Fibroblast of peridontal ligament (primary cell): ENCODE measurements around the gene LAMA1.

ENCODE experiments used
- DNase-seq: peaks from one replicate; pipeline ENCODE4 v3.0.0-alpha.2; 2010; ENCODE audit errors: extremely low read depth

Gene LAMA1

DNA sequence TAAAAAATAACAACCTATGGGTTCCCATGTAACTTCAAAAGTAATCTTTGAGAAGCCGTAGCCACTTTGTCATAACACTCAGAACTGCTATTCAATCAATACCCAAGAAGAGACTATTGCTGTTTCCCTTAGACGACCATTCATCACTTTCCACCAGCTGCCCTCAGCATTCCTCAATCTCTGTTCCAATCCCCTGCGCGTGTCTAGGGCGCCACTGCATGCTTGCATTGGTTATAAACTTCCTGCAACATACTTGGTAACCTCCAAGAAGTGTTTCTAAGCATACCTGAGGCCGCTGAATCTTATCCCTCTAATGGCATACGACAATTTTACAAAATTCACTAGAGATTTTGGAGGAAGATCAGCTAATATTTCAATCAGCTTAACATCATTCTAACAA, 134.2 kb downstream of the LAMA1 start:
- no peak for DNase-seq

DNA sequence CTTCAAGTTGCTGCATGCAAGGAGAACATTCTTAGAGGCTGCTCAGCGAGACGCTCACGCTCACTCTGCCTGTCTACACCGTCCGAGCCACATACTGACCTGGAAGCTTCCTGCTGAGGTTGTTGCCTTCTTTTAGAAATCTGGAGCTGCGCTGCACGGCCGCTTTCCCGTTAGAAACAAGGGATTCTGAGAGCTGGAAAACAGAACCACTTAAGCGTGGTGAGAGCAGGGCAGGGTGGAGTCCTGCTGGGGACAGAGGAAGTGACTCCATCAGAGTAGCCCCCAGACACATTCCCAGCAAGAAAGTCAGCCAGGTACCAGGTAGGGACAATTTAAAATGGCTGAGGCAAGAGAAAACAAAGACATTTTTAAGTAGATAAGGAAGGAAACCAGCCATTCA, 135.2 kb downstream of the LAMA1 start:
- no peak for DNase-seq

- no peak for DNase-seq
Observed at GRCh38 chr18:6980363-6980762, 137.2 kb downstream of the LAMA1 start.

- DNase-seq, result no peak
Observed at GRCh38 chr18:6979954-6980353, 137.6 kb downstream of the LAMA1 start.

DNA sequence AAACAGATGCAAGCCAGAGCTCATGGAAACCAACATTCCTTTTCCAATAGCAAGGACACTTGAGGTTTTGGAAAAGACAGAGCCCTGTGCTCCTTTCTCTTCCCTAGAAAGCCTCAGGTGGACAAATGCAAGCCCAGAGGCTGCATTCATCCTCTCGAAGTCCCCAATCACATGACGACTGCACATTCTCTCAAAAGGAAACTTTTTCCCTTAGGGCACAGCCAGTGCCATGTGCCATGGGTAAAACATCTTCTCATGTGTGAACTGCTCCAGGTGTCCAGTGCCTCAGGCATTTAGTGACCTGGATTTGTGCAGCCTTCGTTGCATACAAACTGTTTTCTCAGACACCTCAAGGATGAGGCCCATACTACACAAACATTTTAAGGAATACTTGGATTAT, 140.7 kb downstream of the LAMA1 start:
- DNase-seq, result no peak

DNA sequence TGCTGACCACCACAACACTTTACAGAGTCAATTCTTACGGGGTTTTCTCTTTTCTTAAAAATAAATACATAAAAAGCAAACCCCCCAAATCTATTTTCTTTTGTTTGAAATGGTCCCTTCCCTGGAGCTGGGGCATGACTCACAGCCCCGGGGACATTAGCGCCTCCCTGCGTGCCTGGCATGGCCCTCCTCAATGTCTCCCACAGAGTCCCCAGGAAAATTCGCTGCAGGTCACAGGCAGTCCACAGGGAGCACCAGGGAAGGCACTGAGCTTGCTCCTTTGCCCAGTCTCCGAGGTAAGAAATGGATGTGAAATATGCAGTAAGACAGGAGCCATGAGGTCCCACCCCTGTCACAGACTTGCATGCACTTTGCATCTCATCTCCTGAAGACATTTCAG, 142.5 kb downstream of the LAMA1 start:
- no peak for DNase-seq

GRCh38 chr18:6971823-6972478, 145.6 kb downstream of the LAMA1 start:
- DNase-seq, result no peak

DNA sequence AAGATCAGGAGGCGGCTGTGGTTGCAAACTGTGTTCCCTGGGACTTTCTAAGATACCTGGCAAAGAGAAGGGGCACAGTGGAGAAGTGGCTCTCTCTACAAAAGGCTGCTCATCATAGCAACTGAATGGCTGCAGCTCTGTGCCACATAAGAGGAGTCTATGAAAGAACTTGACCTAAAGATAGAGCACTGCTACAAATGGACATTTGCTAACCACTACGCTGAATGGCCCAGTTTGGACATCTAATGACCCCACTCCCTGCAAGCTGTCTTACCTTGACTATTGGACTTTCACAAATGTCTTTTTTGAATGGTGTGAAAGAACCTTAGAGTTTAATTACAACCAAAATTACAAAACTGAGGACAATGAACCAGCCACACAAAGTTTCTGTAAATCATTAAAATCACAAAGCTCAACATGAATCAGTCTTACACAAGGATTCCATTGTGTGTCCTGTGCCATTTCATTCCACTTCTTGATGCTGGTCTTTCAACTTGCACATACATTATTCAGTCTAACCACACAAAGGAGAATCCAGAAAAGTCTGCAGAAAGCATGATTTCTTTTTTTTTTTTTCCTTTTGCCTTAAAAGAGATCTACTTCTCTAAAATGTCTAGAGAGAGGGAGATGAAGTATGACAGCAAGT, 154.0 kb downstream of the LAMA1 start:
- DNase-seq, result no peak

DNA sequence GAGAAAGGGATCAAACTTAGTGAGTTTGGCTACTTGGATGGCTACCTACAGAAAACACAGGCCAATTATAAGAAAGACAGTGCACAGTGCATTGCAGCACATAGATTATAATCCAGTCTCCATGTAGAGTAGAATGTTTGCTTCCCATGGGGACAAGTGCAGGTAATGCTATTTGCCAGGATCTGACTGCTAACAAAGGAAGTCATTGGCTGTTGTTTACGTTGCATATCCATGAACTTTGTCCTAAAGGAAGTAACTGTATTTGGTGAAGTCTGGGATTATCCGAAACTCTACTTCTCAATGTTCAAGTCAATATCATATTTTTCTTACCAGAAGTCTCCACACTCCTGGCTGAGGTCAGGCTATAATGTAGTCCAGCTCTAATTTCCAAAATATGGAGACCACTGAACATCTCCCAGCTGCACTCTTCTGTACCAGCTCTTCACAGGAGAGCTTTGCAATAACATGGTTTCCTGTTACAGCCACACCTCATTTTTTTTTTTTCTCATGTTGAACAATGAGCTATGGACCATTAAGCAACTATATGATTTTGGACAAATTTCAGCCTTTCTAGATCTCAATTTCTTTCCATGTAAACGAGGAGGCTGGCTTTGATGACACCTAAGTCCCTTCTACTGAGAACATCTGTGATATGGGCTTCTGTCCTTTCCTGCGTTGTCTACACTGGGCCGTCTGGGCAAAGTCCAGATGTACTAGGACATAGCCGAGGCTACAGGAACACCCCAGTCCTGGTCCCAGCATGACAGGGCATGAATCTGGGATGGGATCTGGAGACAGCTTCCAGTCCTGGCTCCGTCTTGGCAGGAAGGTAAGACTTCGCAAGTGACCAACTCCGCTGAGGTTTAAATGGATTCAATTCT, 154.8 kb downstream of the LAMA1 start:
- no peak for DNase-seq

- no peak for DNase-seq
Observed at GRCh38 chr18:6961331-6961730, 156.3 kb downstream of the LAMA1 start.

- no peak for DNase-seq
Observed at GRCh38 chr18:6960656-6961055, 156.9 kb downstream of the LAMA1 start.

DNA sequence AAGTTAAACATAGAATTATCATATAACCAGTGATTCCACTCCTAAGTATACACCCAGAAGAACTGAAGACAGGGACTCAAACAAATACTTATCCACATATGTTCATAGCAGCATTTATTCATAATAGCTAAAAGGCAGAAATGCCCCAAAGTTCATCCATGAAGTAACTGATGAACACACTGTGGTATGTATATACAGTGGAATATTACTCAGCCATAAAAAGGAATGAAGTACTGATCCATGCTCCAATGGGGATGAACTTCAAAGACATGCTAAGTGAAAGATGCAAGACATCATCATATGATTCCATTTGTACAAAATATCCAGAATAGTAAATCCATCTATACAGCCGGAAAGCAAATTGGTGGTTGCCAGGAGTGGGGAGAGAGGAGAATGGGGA, 157.5 kb downstream of the LAMA1 start:
- DNase-seq, result no peak

GRCh38 chr18:6959110-6959509, 158.5 kb downstream of the LAMA1 start:
- DNase-seq, result no peak

DNA sequence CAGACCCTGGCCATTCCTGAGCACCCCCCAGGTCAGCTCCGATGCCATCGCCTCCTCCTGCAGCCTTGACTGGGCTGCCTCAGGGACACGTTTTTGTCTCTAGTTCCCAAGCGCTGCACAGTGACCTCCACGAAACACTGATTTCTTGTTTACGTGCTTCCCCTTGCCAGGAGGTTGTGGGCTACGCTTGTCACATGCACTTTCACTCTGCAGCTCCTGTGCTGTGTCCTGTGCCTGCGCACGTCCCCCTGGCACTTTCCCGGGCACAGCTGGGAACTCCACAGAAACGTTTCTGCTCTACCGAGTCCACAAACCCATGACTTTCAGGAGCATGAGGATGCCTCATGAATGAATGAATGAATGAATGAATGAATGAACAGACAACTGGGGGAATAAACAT, 160.6 kb downstream of the LAMA1 start:
- DNase-seq, result no peak

DNA sequence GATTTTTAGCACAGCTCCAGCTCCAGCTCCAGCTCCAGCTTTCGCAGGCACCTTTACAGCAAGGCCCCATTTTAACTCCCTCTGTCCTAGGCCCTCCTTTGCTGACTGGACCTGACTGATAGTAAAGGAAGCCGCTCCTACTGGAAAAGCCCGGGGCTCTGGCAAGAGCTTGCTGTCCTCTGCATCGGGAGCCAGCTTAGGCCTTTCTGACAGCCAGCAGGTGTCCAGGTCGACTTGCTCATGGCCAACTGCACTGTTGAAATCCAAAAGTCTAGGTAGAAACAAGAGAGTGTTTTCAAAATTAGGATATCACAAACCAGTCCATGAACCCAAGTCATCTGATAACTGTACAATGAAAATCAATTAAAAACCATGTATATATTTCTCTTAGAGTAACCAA, 161.1 kb downstream of the LAMA1 start:
- no peak for DNase-seq

DNA sequence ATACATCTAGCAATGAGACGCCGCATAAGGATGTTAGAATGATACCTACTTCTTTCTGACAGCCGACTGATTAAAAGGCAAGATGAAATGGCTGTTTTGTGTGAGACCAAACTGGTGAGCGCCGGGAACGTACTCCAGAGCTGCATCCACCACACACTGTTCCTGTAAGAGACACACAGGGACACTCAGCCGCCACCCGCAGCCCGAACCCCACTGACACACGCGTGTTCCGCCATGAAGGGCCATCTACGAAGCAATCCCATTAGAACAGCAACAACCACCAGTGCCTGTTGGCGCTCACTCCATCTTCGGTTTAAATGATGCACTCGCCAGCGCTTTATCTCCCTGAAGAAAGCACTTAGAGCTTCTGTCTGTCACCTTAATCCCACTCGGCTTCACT, 162.3 kb downstream of the LAMA1 start:
- DNase-seq, result no peak

- no peak for DNase-seq
Observed at GRCh38 chr18:6954501-6954900, 163.1 kb downstream of the LAMA1 start.

DNA sequence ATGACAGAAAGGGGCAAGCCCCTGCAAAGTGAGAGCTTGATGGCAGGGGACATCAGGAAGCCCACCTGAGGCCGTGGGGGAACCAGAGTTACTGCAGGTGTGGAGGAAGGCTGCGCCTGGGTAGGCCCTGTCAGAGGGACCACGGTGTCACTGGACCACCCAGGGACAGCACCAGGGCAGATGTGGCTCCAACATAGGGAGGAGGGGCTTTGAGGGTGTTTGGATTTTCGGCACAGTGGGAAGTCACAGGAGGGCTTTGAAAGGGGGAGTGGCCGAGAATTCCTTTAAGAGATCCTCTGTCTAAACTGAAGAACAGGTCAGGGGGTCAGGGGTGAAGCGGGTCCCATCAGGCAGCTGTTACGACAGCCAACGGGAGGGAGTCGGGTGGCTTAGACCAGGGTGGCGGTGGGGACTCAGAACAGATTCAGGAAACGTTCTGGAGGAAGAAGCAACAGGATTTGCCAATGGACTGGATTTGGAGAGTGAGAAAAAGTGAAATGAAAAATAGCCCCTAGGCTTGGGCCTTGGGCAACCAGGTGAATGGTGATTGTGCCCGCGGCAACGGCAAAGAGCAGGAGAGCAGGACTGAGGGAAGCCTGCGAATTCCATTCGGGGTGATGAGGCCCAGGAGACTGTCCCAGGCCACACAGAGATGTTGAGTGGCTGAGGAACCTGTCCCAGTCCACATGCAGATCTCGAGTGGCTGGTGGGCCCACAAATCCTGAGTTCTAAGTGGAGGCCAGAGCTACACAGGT, 166.1 kb downstream of the LAMA1 start:
- DNase-seq, result no peak

DNA sequence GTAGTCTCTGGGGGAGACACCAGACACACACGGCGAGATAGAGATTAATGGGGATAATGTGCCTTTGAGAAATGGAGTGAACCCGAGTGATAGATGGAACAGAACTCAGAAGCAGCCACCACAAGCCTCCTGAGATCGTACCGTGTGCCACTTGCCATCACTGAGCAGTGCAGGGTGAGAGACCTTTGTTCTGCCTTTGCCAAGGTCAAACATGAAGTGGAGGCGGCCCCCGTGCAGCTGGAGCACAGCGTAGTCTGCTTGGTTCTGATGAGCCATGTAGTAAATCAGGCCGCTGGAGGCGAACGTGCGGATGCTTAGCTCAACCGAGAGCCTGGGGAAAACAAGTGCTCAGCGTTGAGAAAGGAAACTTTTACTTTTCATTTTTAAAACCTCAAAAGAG, 167.0 kb downstream of the LAMA1 start:
- no peak for DNase-seq

- no peak for DNase-seq
Observed at GRCh38 chr18:6949800-6950586, 167.6 kb downstream of the LAMA1 start.

GRCh38 chr18:6948281-6949055, 169.1 kb downstream of the LAMA1 start:
- no peak for DNase-seq
